Ishikawa (cell line): ENCODE data around the gene CD4.

Experiments
- CEBPB ChIP-seq: IDR thresholded peaks from 2 replicates; pipeline ENCODE4 v1.6.1; 2012
- CREB1 ChIP-seq: IDR thresholded peaks from 2 replicates; pipeline ENCODE4 v1.6.1; 2012; ENCODE audit warnings: low read depth
- EP300 ChIP-seq: IDR thresholded peaks from 2 replicates; pipeline ENCODE4 v1.6.1; 2012; ENCODE audit warnings: borderline replicate concordance
- FOXM1 ChIP-seq: IDR thresholded peaks from 2 replicates; pipeline ENCODE4 v1.6.1; 2012; ENCODE audit warnings: low read depth, borderline replicate concordance
- NFIC ChIP-seq: IDR thresholded peaks from 2 replicates; pipeline ENCODE4 v1.6.1; 2012
- RAD21 ChIP-seq: IDR thresholded peaks from 2 replicates; pipeline ENCODE4 v1.6.1; 2012; ENCODE audit warnings: low read depth
- TAF1 ChIP-seq: IDR thresholded peaks from 2 replicates; pipeline ENCODE4 v1.6.1; 2012; ENCODE audit warnings: low read depth, mild to moderate bottlenecking
- TCF12 ChIP-seq: IDR thresholded peaks from 2 replicates; pipeline ENCODE4 v1.6.1; 2012; ENCODE audit warnings: low read depth
- TEAD4 ChIP-seq: IDR thresholded peaks from 2 replicates; pipeline ENCODE4 v1.6.1; 2012
- YY1 ChIP-seq: IDR thresholded peaks from 2 replicates; pipeline ENCODE4 v1.6.1; 2012; ENCODE audit warnings: low read depth
- ZBTB7A ChIP-seq: IDR thresholded peaks from 2 replicates; pipeline ENCODE4 v1.6.1; 2012; ENCODE audit warnings: low read depth
- TF ChIP-seq, protein P1 (sequence below): IDR thresholded peaks from 2 replicates; pipeline ENCODE4 v1.6.1; 2012
- TF ChIP-seq, protein P2 (sequence below): IDR thresholded peaks from 2 replicates; pipeline ENCODE4 v1.6.1; 2012; ENCODE audit warnings: low read depth, mild to moderate bottlenecking
- TF ChIP-seq, protein P3 (sequence below): IDR thresholded peaks from 2 replicates; pipeline ENCODE4 v1.6.1; 2012

DNA sequence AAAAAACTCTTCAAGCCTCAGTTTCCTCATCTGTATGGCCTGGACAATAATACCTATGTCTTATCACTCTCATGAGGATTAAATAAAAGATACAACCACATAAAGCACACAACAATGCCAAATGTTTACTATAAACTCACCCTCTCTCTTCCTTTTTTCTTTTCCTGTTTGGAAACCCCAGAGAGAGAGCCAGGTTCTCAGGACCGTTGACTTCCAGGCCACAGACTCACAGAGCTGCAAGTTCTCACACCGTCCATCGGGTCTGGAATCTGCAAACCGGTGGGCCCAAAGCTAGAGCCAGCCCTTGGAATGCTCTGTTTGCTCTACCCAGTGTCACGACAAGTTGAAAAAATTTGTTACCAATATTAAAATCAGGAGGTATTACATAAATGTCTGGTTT, 4.6 kb upstream of the CD4 start:
- TF ChIP-seq NFIC, result no peak
- TF ChIP-seq RAD21, result no peak
- TF ChIP-seq, protein P1, sequence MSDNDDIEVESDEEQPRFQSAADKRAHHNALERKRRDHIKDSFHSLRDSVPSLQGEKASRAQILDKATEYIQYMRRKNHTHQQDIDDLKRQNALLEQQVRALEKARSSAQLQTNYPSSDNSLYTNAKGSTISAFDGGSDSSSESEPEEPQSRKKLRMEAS, result no peak
- TF ChIP-seq TEAD4, result no peak
- TF ChIP-seq, protein P2, sequence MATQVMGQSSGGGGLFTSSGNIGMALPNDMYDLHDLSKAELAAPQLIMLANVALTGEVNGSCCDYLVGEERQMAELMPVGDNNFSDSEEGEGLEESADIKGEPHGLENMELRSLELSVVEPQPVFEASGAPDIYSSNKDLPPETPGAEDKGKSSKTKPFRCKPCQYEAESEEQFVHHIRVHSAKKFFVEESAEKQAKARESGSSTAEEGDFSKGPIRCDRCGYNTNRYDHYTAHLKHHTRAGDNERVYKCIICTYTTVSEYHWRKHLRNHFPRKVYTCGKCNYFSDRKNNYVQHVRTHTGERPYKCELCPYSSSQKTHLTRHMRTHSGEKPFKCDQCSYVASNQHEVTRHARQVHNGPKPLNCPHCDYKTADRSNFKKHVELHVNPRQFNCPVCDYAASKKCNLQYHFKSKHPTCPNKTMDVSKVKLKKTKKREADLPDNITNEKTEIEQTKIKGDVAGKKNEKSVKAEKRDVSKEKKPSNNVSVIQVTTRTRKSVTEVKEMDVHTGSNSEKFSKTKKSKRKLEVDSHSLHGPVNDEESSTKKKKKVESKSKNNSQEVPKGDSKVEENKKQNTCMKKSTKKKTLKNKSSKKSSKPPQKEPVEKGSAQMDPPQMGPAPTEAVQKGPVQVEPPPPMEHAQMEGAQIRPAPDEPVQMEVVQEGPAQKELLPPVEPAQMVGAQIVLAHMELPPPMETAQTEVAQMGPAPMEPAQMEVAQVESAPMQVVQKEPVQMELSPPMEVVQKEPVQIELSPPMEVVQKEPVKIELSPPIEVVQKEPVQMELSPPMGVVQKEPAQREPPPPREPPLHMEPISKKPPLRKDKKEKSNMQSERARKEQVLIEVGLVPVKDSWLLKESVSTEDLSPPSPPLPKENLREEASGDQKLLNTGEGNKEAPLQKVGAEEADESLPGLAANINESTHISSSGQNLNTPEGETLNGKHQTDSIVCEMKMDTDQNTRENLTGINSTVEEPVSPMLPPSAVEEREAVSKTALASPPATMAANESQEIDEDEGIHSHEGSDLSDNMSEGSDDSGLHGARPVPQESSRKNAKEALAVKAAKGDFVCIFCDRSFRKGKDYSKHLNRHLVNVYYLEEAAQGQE, result no peak
- TF ChIP-seq YY1, result no peak
- no peak for TF ChIP-seq ZBTB7A
- TF ChIP-seq CREB1, result no peak
- no peak for TF ChIP-seq TAF1
- no peak for TF ChIP-seq TCF12
- TF ChIP-seq EP300, result no peak
- TF ChIP-seq, protein P3, sequence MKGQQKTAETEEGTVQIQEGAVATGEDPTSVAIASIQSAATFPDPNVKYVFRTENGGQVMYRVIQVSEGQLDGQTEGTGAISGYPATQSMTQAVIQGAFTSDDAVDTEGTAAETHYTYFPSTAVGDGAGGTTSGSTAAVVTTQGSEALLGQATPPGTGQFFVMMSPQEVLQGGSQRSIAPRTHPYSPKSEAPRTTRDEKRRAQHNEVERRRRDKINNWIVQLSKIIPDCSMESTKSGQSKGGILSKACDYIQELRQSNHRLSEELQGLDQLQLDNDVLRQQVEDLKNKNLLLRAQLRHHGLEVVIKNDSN, result no peak
- TF ChIP-seq CEBPB, result no peak
- TF ChIP-seq FOXM1, result no peak
